GM18909 (cell line): ENCODE results near the gene CISTR.
"Not testable (repeated sequence)": the region's sequence is repeated elsewhere in the genome, so short reads cannot be mapped to it uniquely, and the experiment has no call there.

Experiments
- ATAC-seq: cut with Tn5 transposase; IDR thresholded peaks from one replicate; pipeline ENCODE4 v1.9.1; 2021; ENCODE audit warnings: mild to moderate bottlenecking; ENCODE audit not compliant: unreplicated experiment, poor library complexity

The CISTR gene

GRCh38 chr12:53726341-53726740, 25.4 kb downstream of the CISTR start:
- no peak for ATAC-seq

- no peak for ATAC-seq
Observed at GRCh38 chr12:53725824-53726223, 26.0 kb downstream of the CISTR start.

- no peak for ATAC-seq
Observed at GRCh38 chr12:53722450-53723041, 29.2 kb downstream of the CISTR start.

- ATAC-seq: no peak
Observed at GRCh38 chr12:53720946-53721345, 30.8 kb downstream of the CISTR start.

GRCh38 chr12:53719649-53720048, 32.1 kb downstream of the CISTR start:
- no peak for ATAC-seq

- ATAC-seq: not testable (repeated sequence)
Observed at GRCh38 chr12:53718567-53718966, 33.2 kb downstream of the CISTR start.

- no peak for ATAC-seq
Observed at GRCh38 chr12:53717319-53717718, 34.5 kb downstream of the CISTR start.

GRCh38 chr12:53714004-53714403, 37.8 kb downstream of the CISTR start:
- no peak for ATAC-seq

GRCh38 chr12:53713516-53713915, 38.3 kb downstream of the CISTR start:
- ATAC-seq: no peak

- ATAC-seq: no peak
Observed at GRCh38 chr12:53712059-53712643, 39.6 kb downstream of the CISTR start.

GRCh38 chr12:53710091-53710490, 41.7 kb downstream of the CISTR start:
- no peak for ATAC-seq

- ATAC-seq: no peak
Observed at GRCh38 chr12:53709671-53710070, 42.1 kb downstream of the CISTR start.

GRCh38 chr12:53706080-53706479, 45.7 kb downstream of the CISTR start:
- ATAC-seq: no peak

GRCh38 chr12:53703756-53704155, 48.0 kb downstream of the CISTR start:
- ATAC-seq: no peak

- ATAC-seq: peak; percentile 58
Observed at GRCh38 chr12:53701518-53702264, 50.1 kb downstream of the CISTR start.

- ATAC-seq: no peak
Observed at GRCh38 chr12:53700567-53700966, 51.2 kb downstream of the CISTR start.

GRCh38 chr12:53699678-53700025, 52.1 kb downstream of the CISTR start:
- ATAC-seq: no peak

- no peak for ATAC-seq
Observed at GRCh38 chr12:53698948-53699677, 52.7 kb downstream of the CISTR start.

GRCh38 chr12:53696655-53697331, 55.0 kb downstream of the CISTR start:
- no peak for ATAC-seq
